Activated CD8-positive, alpha-beta T cell treated with anti-CD3 and anti-CD28 coated beads for 36 hours (primary cell): ENCODE data around the gene DPP6. TPM values are rescaled to one million over a fixed set of nuclear protein-coding genes. Genes with fewer than 3 reads are reported as not detected.

ENCODE experiments used
- ATAC-seq: fragments of 200-7000 bp; cut with Tn5 transposase; one replicate; pipeline ENCODE4 v1.10.0; 2021; ENCODE audit warnings: mild to moderate bottlenecking, moderate library complexity
- CTCF ChIA-PET: fragments of 350-600 bp; sonication (Branson Sonifier 250); formaldehyde crosslinking; loops from one replicate; lab custom pipeline; 2021; ENCODE audit warnings: antibody characterized with exemption; lab: Charles Lee
- POLR2A ChIA-PET: fragments of 350-600 bp; sonication (Branson Sonifier 250); formaldehyde crosslinking; loops from one replicate; lab custom pipeline; 2021; ENCODE audit warnings: antibody characterized with exemption; lab: Charles Lee
- DNase-seq: peaks from one replicate; pipeline ENCODE4 v3.0.0-alpha.2; 2020
- H3K27ac Mint-ChIP-seq: one replicate; pipeline ENCODE4 v1.8.0; 2021; ENCODE audit warnings: mild to moderate bottlenecking, mixed read lengths
- H3K27me3 Mint-ChIP-seq: one replicate; pipeline ENCODE4 v1.8.0; 2021; ENCODE audit warnings: mixed read lengths
- H3K36me3 Mint-ChIP-seq: one replicate; pipeline ENCODE4 v1.8.0; 2021; ENCODE audit warnings: low read depth, mixed read lengths
- H3K4me1 Mint-ChIP-seq: one replicate; pipeline ENCODE4 v1.8.0; 2021; ENCODE audit warnings: low read depth, mixed read lengths
- H3K4me3 Mint-ChIP-seq: one replicate; pipeline ENCODE4 v1.8.0; 2021; ENCODE audit warnings: mild to moderate bottlenecking, moderate library complexity, mixed read lengths
- H3K9me3 Mint-ChIP-seq: one replicate; pipeline ENCODE4 v1.8.0; 2021; ENCODE audit warnings: mixed read lengths
- CTCF ChIP-seq: fragments of 200-600 bp; IDR thresholded peaks from one replicate; pipeline ENCODE4 v1.8.0; 2022; ENCODE audit warnings: antibody characterized with exemption, mild to moderate bottlenecking
- intact Hi-C: fragments of 100-400 bp; cut with micrococcal nuclease; formaldehyde crosslinking; loops from one replicate; pipeline ENCODE4 v1.10.0; 2022
- total RNA-seq, 2 experiments: library from RNA; stranded (reverse); gene quantifications; one replicate each; pipeline ENCODE4 v1.2.3, GENCODE V29; 2021

Gene DPP6
- total RNA-seq, 2 experiments from 2014 or later = not detected

GRCh38 chr7:154906736-154907355 is 854.6 kb downstream of the DPP6 start:
- no peaks in the 10 kb centered on the region for H3K4me1 Mint-ChIP-seq
- no peak overlapping the region for H3K27ac Mint-ChIP-seq
- H3K4me3 Mint-ChIP-seq = no peak overlapping the region
- peaks cover 2% of the 10 kb centered on the region for H3K9me3 Mint-ChIP-seq
- ChIA-PET POLR2A (interaction anchor here (0.6 kb wide), 1 partner anchor 1765 kb away, joined by 3 read pairs; no protein-coding TSS in a partner anchor), CTCF (no interaction called here)
- H3K27me3 Mint-ChIP-seq = peaks cover 3% of the 10 kb centered on the region
- no peak for ATAC-seq
- no peaks in the 10 kb centered on the region for H3K36me3 Mint-ChIP-seq
- no peak for TF ChIP-seq CTCF
- intact Hi-C loops = no loop called here
- no peak for DNase-seq

GRCh38 chr7:154907651-154908620 is 855.7 kb downstream of the DPP6 start:
- H3K27me3 Mint-ChIP-seq = peaks cover 4% of the 10 kb centered on the region
- H3K4me1 Mint-ChIP-seq = no peaks in the 10 kb centered on the region
- no peak for ATAC-seq
- intact Hi-C loops = no loop called here
- no peak for DNase-seq
- no peaks in the 10 kb centered on the region for H3K36me3 Mint-ChIP-seq
- POLR2A ChIA-PET = no interaction called here
- H3K27ac Mint-ChIP-seq = no peak overlapping the region
- TF ChIP-seq CTCF = no peak
- H3K9me3 Mint-ChIP-seq = peaks cover 2% of the 10 kb centered on the region
- no peak overlapping the region for H3K4me3 Mint-ChIP-seq
- CTCF ChIA-PET = interaction anchor here (0.8 to 1.3 kb wide), 2 partner anchors 20 to 45 kb away, joined by 3 to 5 read pairs; no protein-coding TSS in a partner anchor

- TF ChIP-seq CTCF = no peak
- Mint-ChIP-seq H3K9me3 (peaks cover 2% of the 10 kb centered on the region), H3K4me1 (peaks cover 4% of the 10 kb centered on the region), H3K4me3 (no peak overlapping the region), H3K27me3 (peaks cover 7% of the 10 kb centered on the region), H3K27ac (no peak overlapping the region), H3K36me3 (no peaks in the 10 kb centered on the region)
- POLR2A ChIA-PET = no interaction called here
- no peak for ATAC-seq
- CTCF ChIA-PET = interaction anchor here (6.4 kb wide), 1 partner anchor 18 kb away, joined by 77 read pairs; no protein-coding TSS in a partner anchor
- intact Hi-C loops = no loop called here
- DNase-seq = no peak
Observed at GRCh38 chr7:154909241-154910105, 857.3 kb downstream of the DPP6 start.

GRCh38 chr7:154910125-154910524 is 857.9 kb downstream of the DPP6 start:
- intact Hi-C loops = no loop called here
- Mint-ChIP-seq H3K4me1 (peaks cover 5% of the 10 kb centered on the region), H3K27ac (no peak overlapping the region), H3K36me3 (no peaks in the 10 kb centered on the region), H3K9me3 (peaks cover 2% of the 10 kb centered on the region), H3K4me3 (no peak overlapping the region), H3K27me3 (peaks cover 10% of the 10 kb centered on the region)
- POLR2A ChIA-PET = no interaction called here
- CTCF ChIA-PET = interaction anchor here (1.3 to 6.4 kb wide), 2 partner anchors 17 to 41 kb away, joined by 3 to 77 read pairs; no protein-coding TSS in a partner anchor
- ATAC-seq (no peak), DNase-seq (no peak)
- no peak for TF ChIP-seq CTCF
